MM.1S (cell line): ENCODE measurements around the gene PTRH1.

Experiments
- EZH2phosphoT487 ChIP-seq: fragments of 300-600 bp; sonication (generic); IDR thresholded peaks from 2 replicates; pipeline ENCODE4 v1.6.1; 2018; ENCODE audit warnings: antibody characterized with exemption, low read length
- TF ChIP-seq, protein P1 (sequence below): fragments of 300-600 bp; sonication (generic); IDR thresholded peaks from 2 replicates; pipeline ENCODE4 v1.5.1; 2016; ENCODE audit warnings: antibody characterized with exemption, low read length, mixed read lengths

DNA sequence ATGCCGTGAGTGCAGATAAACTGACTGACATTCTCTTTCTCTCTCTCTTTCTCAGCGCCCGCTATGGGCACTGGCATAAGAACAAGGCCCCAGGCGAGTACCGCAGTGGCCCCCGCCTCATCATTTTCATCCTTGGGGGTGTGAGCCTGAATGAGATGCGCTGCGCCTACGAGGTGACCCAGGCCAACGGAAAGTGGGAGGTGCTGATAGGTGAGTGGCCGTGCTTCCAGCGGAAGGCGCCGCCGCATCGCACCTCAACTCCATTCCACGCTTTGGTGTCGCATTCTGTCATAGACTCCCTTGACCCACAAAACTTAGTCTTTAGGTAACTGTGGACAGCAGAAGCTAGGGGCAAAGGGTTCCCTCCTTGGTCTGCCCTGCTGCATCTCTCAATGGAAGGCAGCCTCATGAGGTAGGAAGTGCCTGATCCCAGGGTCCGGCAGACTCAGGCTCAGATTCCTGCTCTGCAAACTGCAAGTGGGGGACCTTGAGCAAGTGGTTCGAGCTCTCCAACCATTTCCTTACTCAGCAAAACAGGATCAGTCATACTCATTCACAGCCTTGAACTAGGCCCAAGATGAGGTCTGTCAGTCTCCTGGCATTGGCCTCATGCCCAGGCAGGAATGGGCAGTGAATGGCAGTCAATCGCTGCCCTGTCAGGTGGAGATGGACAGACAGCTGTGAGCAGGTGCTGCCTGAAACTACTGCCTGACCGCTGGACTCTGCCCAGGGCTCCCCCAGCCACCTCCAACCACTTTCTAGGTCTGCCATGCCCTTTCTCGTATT is 32.9 kb downstream of the PTRH1 start:
- TF ChIP-seq, protein P1, sequence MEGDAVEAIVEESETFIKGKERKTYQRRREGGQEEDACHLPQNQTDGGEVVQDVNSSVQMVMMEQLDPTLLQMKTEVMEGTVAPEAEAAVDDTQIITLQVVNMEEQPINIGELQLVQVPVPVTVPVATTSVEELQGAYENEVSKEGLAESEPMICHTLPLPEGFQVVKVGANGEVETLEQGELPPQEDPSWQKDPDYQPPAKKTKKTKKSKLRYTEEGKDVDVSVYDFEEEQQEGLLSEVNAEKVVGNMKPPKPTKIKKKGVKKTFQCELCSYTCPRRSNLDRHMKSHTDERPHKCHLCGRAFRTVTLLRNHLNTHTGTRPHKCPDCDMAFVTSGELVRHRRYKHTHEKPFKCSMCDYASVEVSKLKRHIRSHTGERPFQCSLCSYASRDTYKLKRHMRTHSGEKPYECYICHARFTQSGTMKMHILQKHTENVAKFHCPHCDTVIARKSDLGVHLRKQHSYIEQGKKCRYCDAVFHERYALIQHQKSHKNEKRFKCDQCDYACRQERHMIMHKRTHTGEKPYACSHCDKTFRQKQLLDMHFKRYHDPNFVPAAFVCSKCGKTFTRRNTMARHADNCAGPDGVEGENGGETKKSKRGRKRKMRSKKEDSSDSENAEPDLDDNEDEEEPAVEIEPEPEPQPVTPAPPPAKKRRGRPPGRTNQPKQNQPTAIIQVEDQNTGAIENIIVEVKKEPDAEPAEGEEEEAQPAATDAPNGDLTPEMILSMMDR, result no peak
- TF ChIP-seq EZH2phosphoT487, result no peak
